KOPT-K1 (cell line): ENCODE results near the gene GALNT8.
"Not testable (repeated sequence)": the region's sequence is repeated elsewhere in the genome, so short reads cannot be mapped to it uniquely, and the experiment has no call there.

Experiments
- H3K27ac ChIP-seq: fragments of 200-600 bp; sonication (generic); 2 replicates; pipeline ENCODE4 v1.5.1; 2016; ENCODE audit warnings: antibody characterized with exemption, mild to moderate bottlenecking, low read depth, low read length; ENCODE audit not compliant: poor library complexity, severe bottlenecking
- H3K36me3 ChIP-seq: fragments of 200-600 bp; sonication (generic); 2 replicates; pipeline ENCODE4 v1.5.1; 2017; ENCODE audit warnings: antibody characterized with exemption, mild to moderate bottlenecking, low read length, moderate library complexity; ENCODE audit not compliant: insufficient read depth
- H3K9me3 ChIP-seq: fragments of 200-600 bp; sonication (generic); 2 replicates; pipeline ENCODE4 v1.5.1; 2017; ENCODE audit warnings: antibody characterized with exemption, low read length, mild to moderate bottlenecking; ENCODE audit not compliant: insufficient read depth, poor library complexity, severe bottlenecking

The GALNT8 gene

GRCh38 chr12:4719821-4720636 is at the start of gene GALNT8:
TSS of gene GALNT8 (plus strand) at chr12:4720400. CDS start at chr12:4720678, 278 bp downstream.
- H3K27ac ChIP-seq: no peak within 1 kb of the TSS
- H3K9me3 ChIP-seq: no peaks in the 10 kb centered on the region
- H3K36me3 ChIP-seq: no peaks in the 10 kb centered on the region

- Histone ChIP-seq H3K36me3 (peaks cover 43% of the 10 kb centered on the region), H3K27ac (no peak overlapping the region), H3K9me3 (no peaks in the 10 kb centered on the region)
These were observed 40.5 kb upstream of the GALNT8 start for GRCh38 chr12:4679711-4680110.

GRCh38 chr12:4681732-4682131 is 38.5 kb upstream of the GALNT8 start:
- peaks cover 63% of the 10 kb centered on the region for H3K36me3 ChIP-seq
- H3K9me3 ChIP-seq: no peaks in the 10 kb centered on the region
- H3K27ac ChIP-seq: no peak overlapping the region

GRCh38 chr12:4685317-4685716 is 34.9 kb upstream of the GALNT8 start:
- peaks cover 84% of the 10 kb centered on the region for H3K36me3 ChIP-seq

GRCh38 chr12:4690760-4691159 is 29.4 kb upstream of the GALNT8 start:
- no peaks in the 10 kb centered on the region for H3K9me3 ChIP-seq
- H3K27ac ChIP-seq: no peak overlapping the region
- H3K36me3 ChIP-seq: peaks cover 52% of the 10 kb centered on the region

More at GRCh38 chr12:4685317-4685716, 34.9 kb upstream of the GALNT8 start:
- H3K27ac ChIP-seq: no peak overlapping the region
- no peaks in the 10 kb centered on the region for H3K9me3 ChIP-seq

- Histone ChIP-seq H3K9me3 (no peaks in the 10 kb centered on the region), H3K27ac (no peak overlapping the region), H3K36me3 (no peaks in the 10 kb centered on the region; the same call in 1 of the 2 replicates)
These were observed 19.6 kb upstream of the GALNT8 start for GRCh38 chr12:4700621-4701026.

- H3K9me3 ChIP-seq: no peaks in the 10 kb centered on the region
- H3K36me3 ChIP-seq: no peaks in the 10 kb centered on the region; the same call in 1 of the 2 replicates
- H3K27ac ChIP-seq: no peak overlapping the region
These were observed 18.6 kb upstream of the GALNT8 start for GRCh38 chr12:4701395-4702190.

- H3K9me3 ChIP-seq: no peaks in the 10 kb centered on the region
- no peaks in the 10 kb centered on the region for H3K36me3 ChIP-seq
These were observed 16.5 kb upstream of the GALNT8 start for GRCh38 chr12:4703676-4704075.

GRCh38 chr12:4705824-4706223 is 14.4 kb upstream of the GALNT8 start:
- no peaks in the 10 kb centered on the region for H3K36me3 ChIP-seq
- no peaks in the 10 kb centered on the region for H3K9me3 ChIP-seq
- H3K27ac ChIP-seq: no peak overlapping the region

More at GRCh38 chr12:4703676-4704075, 16.5 kb upstream of the GALNT8 start:
- no peak overlapping the region for H3K27ac ChIP-seq

GRCh38 chr12:4707306-4707705 is 12.9 kb upstream of the GALNT8 start:
- Histone ChIP-seq H3K27ac (no peak overlapping the region), H3K36me3 (no peaks in the 10 kb centered on the region), H3K9me3 (no peaks in the 10 kb centered on the region)

GRCh38 chr12:4710113-4710512 is 10.1 kb upstream of the GALNT8 start:
- no peak overlapping the region for H3K27ac ChIP-seq
- no peaks in the 10 kb centered on the region for H3K9me3 ChIP-seq
- H3K36me3 ChIP-seq: no peaks in the 10 kb centered on the region

GRCh38 chr12:4714879-4715278 is 5.3 kb upstream of the GALNT8 start:
- Histone ChIP-seq H3K36me3 (no peaks in the 10 kb centered on the region), H3K27ac (no peak overlapping the region), H3K9me3 (no peaks in the 10 kb centered on the region)

- Histone ChIP-seq H3K27ac (no peak overlapping the region), H3K9me3 (no peaks in the 10 kb centered on the region), H3K36me3 (no peaks in the 10 kb centered on the region)
These were observed 2.4 kb upstream of the GALNT8 start for GRCh38 chr12:4717806-4718205.

GRCh38 chr12:4720637-4720995 is 416 bp downstream of the GALNT8 start:
- Histone ChIP-seq H3K9me3 (no peaks in the 10 kb centered on the region), H3K27ac (no peak overlapping the region), H3K36me3 (no peaks in the 10 kb centered on the region)

GRCh38 chr12:4721587-4721986 is 1.4 kb downstream of the GALNT8 start:
- H3K36me3 ChIP-seq, H3K9me3 ChIP-seq, H3K27ac ChIP-seq: not testable (repeated sequence)
